ENCODE results near the gene AGFG2.
"Not testable (repeated sequence)": the region's sequence is repeated elsewhere in the genome, so short reads cannot be mapped to it uniquely, and the experiment has no call there.

AGFG2 gene

GRCh38 chr7:100513212-100513810 is 25.7 kb upstream of the AGFG2 start:
- Mint-ChIP-seq H3K36me3 (no peaks in the 10 kb centered on the region), H3K4me1 (peaks cover 19% of the 10 kb centered on the region), H3K27ac (no peak overlapping the region), H3K4me3 (no peak overlapping the region), H3K9me3 (no peaks in the 10 kb centered on the region)
- DNase-seq (ENCODE audit: low spot score in 2 of 2) = no peak
- ATAC-seq = no peak

- peaks cover 19% of the 10 kb centered on the region for H3K4me1 Mint-ChIP-seq
- no peak overlapping the region for H3K27ac Mint-ChIP-seq
- DNase-seq (ENCODE audit: low spot score in 2 of 2) (no peak), ATAC-seq (no peak)
- H3K36me3 Mint-ChIP-seq = no peaks in the 10 kb centered on the region
- no peaks in the 10 kb centered on the region for H3K9me3 Mint-ChIP-seq
- H3K4me3 Mint-ChIP-seq = no peak overlapping the region
Observed at GRCh38 chr7:100515072-100515532, 23.9 kb upstream of the AGFG2 start.

- peak overlapping the region; percentile 78 for H3K27ac Mint-ChIP-seq
- no peak overlapping the region for H3K4me3 Mint-ChIP-seq
- peak in 1 of 2 donors; percentile 62 for DNase-seq (ENCODE audit: low spot score in 2 of 2)
Observed at GRCh38 chr7:100516135-100516812, 22.7 kb upstream of the AGFG2 start.

DNA sequence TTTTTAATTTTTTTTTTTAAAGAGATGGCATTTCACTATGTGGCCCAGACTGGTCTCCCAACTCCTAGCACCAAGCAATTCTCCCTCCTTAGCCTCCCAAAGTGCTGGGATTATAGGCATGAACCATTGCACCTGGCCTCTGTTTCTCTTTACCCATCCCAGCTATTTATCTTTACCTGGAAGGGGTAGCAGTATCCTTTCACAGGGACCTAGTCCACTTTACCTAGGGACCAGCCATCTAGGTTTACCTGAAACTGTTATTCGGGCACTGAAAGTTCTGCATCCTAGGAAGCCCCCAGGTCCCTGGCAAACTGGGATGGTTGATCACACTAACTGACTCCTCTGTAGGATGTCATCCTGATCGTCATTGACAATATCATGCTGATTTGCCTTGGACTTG is 21.7 kb upstream of the AGFG2 start:
- Mint-ChIP-seq H3K9me3 (no peaks in the 10 kb centered on the region), H3K36me3 (no peaks in the 10 kb centered on the region), H3K4me1 (peaks cover 19% of the 10 kb centered on the region), H3K27ac (no peak overlapping the region), H3K4me3 (no peak overlapping the region)
- no peak for ATAC-seq
- no peak for DNase-seq (ENCODE audit: low spot score in 2 of 2)

More at GRCh38 chr7:100516135-100516812, 22.7 kb upstream of the AGFG2 start:
- Mint-ChIP-seq H3K4me1 (peaks cover 19% of the 10 kb centered on the region), H3K9me3 (no peaks in the 10 kb centered on the region), H3K36me3 (no peaks in the 10 kb centered on the region)
- peak; percentile 92 for ATAC-seq

DNA sequence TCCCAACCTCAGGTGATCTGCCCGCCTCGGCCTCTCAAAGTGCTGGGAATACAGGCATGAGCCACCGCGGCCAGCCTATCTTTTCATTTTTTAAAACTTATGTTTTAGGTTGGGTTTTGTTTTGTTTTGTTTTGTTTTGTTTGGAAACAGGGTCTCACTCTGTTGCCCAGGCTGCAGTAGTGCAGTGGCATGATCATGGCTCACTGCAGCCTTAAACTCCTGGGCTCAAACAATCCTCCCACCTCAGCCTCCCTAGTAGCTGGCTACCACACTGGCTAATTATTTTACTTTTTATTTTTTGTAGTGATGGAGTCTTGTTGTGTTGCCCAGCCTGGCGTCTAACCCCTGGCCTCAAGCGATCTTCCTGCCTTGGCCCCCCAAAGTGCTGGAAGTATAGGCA is 19.4 kb upstream of the AGFG2 start:
- H3K36me3 Mint-ChIP-seq = no peaks in the 10 kb centered on the region
- ATAC-seq = no peak

GRCh38 chr7:100520138-100520537 is 18.9 kb upstream of the AGFG2 start:
- Mint-ChIP-seq H3K27ac (no peak overlapping the region), H3K4me3 (no peak overlapping the region), H3K36me3 (no peaks in the 10 kb centered on the region), H3K9me3 (no peaks in the 10 kb centered on the region), H3K4me1 (peaks cover 17% of the 10 kb centered on the region)
- no peak for DNase-seq (ENCODE audit: low spot score in 2 of 2)
- no peak for ATAC-seq

More for the DNA sequence above, 19.4 kb upstream of the AGFG2 start:
- H3K27ac Mint-ChIP-seq = no peak overlapping the region
- no peak for DNase-seq (ENCODE audit: low spot score in 2 of 2)
- no peak overlapping the region for H3K4me3 Mint-ChIP-seq
- H3K4me1 Mint-ChIP-seq = peaks cover 19% of the 10 kb centered on the region
- H3K9me3 Mint-ChIP-seq = no peaks in the 10 kb centered on the region

DNA sequence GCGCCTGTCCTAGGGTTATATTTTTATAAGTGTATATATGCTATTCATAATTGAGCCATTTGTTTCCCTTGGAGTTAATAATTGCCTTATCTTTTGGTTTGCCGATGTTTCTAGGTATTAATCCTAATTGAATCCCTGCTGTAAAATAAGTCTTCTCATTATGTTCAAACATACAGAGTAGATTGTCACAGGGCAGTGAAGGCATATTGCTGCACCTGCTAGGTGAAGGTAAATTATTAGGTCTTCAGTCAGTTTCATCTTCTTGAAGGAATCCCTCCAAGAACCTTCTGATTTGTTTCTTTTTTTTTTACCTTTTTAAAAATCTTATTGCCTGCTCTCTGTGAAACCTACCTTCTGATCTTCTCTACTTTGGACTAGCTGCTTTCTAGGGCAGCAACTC is 17.9 kb upstream of the AGFG2 start:
- Mint-ChIP-seq H3K4me1 (peaks cover 7% of the 10 kb centered on the region), H3K27ac (no peak overlapping the region), H3K9me3 (no peaks in the 10 kb centered on the region), H3K4me3 (no peak overlapping the region), H3K36me3 (no peaks in the 10 kb centered on the region)
- DNase-seq (ENCODE audit: low spot score in 2 of 2) = no peak
- ATAC-seq = no peak

DNA sequence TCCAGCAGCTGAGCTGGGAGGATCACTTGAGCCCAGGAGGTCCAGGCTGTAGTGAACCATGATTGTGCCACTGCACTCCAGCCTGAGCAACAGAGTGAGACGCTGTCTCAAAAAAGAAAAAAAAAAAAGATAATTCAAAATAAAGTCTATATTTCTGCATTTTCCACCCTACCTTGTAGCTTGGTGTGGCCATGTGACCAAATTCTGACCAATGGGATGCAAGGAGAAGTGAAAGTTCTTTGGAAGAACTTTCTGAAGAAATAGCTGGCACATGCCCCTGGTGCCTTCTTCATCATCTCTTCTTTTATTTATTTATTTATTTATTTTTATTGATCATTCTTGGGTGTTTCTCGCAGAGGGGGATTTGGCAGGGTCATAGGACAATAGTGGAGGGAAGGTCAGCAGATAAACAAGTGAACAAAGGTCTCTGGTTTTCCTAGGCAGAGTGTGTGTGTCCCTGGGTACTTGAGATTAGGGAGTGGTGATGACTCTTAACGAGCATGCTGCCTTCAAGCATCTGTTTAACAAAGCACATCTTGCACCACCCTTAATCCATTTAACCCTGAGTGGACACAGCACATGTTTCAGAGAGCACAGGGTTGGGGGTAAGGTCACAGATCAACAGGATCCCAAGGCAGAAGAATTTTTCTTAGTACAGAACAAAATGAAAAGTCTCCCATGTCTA is 17.0 kb upstream of the AGFG2 start:
- not testable (repeated sequence) for H3K27ac Mint-ChIP-seq; DNase-seq (ENCODE audit: low spot score in 2 of 2); ATAC-seq; H3K4me3 Mint-ChIP-seq; H3K36me3 Mint-ChIP-seq; H3K9me3 Mint-ChIP-seq; H3K4me1 Mint-ChIP-seq

DNA sequence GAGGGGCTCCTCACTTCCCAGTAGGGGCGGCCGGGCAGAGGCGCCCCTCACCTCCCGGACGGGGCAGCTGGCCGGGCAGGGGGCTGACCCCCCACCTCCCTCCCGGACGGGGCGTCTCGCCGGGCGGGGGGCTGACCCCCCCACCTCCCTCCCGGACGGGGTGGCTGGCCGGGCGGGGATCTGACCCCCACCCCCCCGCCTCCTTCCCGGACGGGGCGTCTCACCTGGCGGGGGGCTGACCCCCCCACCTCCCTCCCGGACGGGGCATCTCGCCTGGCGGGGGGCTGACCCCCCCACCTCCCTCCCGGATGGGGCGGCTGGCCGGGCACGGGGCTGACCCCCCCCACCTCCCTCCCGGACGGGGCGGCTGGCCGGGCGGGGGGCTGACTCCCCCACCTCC is 15.8 kb upstream of the AGFG2 start:
- DNase-seq (ENCODE audit: low spot score in 2 of 2); H3K4me3 Mint-ChIP-seq; H3K9me3 Mint-ChIP-seq; H3K27ac Mint-ChIP-seq; H3K36me3 Mint-ChIP-seq; ATAC-seq: not testable (repeated sequence)
- peaks cover 11% of the 10 kb centered on the region for H3K4me1 Mint-ChIP-seq

GRCh38 chr7:100528108-100528866 is 10.7 kb upstream of the AGFG2 start:
- H3K27ac Mint-ChIP-seq; H3K4me3 Mint-ChIP-seq; H3K9me3 Mint-ChIP-seq; ATAC-seq; DNase-seq (ENCODE audit: low spot score in 2 of 2); H3K36me3 Mint-ChIP-seq: not testable (repeated sequence)
- H3K4me1 Mint-ChIP-seq = peaks cover 14% of the 10 kb centered on the region

GRCh38 chr7:100532165-100533022 is 6.6 kb upstream of the AGFG2 start:
- no peak overlapping the region for H3K4me3 Mint-ChIP-seq
- no peaks in the 10 kb centered on the region for H3K36me3 Mint-ChIP-seq
- DNase-seq (ENCODE audit: low spot score in 2 of 2) = no peak
- peaks cover 8% of the 10 kb centered on the region for H3K4me1 Mint-ChIP-seq
- ATAC-seq = no peak
- no peak overlapping the region for H3K27ac Mint-ChIP-seq
- no peaks in the 10 kb centered on the region for H3K9me3 Mint-ChIP-seq

DNA sequence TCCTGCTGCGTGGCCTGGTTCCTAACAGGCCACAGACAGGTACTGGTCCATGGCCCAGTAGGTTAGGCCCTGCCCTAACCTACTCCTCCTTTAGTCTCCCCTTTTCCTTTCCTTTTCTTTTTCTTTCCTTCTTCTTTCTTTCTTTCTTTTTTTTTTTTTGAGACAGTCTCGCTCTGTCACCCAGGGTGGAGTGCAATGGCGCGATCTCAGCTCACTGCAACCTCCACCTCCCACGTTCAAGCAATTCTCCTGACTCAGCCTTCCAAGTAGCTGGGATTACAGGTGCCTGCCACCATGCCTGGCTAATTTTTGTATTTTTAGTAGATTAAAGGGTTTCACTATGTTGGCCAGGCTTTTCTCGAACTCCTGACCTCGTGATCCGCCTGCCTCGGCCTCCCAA is 3.0 kb upstream of the AGFG2 start:
- not testable (repeated sequence) for H3K9me3 Mint-ChIP-seq; ATAC-seq; DNase-seq (ENCODE audit: low spot score in 2 of 2); H3K4me3 Mint-ChIP-seq; H3K27ac Mint-ChIP-seq
- Mint-ChIP-seq H3K36me3 (peaks cover 10% of the 10 kb centered on the region), H3K4me1 (peaks cover 13% of the 10 kb centered on the region)

GRCh38 chr7:100536695-100537094 is 2.3 kb upstream of the AGFG2 start:
- H3K4me3 Mint-ChIP-seq; DNase-seq (ENCODE audit: low spot score in 2 of 2); ATAC-seq; H3K9me3 Mint-ChIP-seq; H3K27ac Mint-ChIP-seq: not testable (repeated sequence)
- Mint-ChIP-seq H3K36me3 (peaks cover 10% of the 10 kb centered on the region), H3K4me1 (peaks cover 20% of the 10 kb centered on the region)

DNA sequence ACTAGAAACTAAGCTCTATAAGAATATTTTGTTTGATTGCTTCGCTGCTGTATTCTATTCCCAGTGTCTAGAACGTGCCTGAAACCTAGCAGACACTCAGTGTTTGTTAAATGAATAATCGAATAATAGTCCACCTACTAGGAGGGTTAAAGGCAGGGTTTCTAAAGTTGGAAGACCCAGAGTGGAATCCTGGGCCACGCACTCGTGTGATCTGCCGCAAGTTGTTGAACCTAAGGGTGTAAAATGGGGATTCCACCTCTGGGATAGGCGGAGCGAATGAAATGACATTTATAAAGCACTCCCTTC is 702 bp upstream of the AGFG2 start:
- no peak for ATAC-seq
- H3K4me3 Mint-ChIP-seq = peak overlapping the region; percentile 96
- H3K36me3 Mint-ChIP-seq = peaks cover 16% of the 10 kb centered on the region
- DNase-seq (ENCODE audit: low spot score in 2 of 2) = no peak
- peak overlapping the region; percentile 94 for H3K27ac Mint-ChIP-seq
- H3K9me3 Mint-ChIP-seq = no peaks in the 10 kb centered on the region
- H3K4me1 Mint-ChIP-seq = peaks cover 36% of the 10 kb centered on the region

Measured in stimulated activated effector memory CD8-positive, alpha-beta T cell treated with anti-CD3 and anti-CD28 coated beads, Interleukin-12 subunit alpha, Interleukin-12 subunit beta, amount 100 ng/mL, for 72 hours (primary cell).